ENCODE measurements around the gene MVB12B.

MVB12B gene

GRCh38 chr9:126431077-126431742, 104.6 kb downstream of the MVB12B start:
- DNase-seq (ENCODE audit: low spot score), result no peak

GRCh38 chr9:126432659-126433058, 106.0 kb downstream of the MVB12B start:
- no peak for DNase-seq (ENCODE audit: low spot score)

- DNase-seq (ENCODE audit: low spot score), result no peak
These were observed 108.5 kb downstream of the MVB12B start for GRCh38 chr9:126435105-126435504.

- no peak for DNase-seq (ENCODE audit: low spot score)
These were observed 109.0 kb downstream of the MVB12B start for GRCh38 chr9:126435626-126436025.

- DNase-seq (ENCODE audit: low spot score), result no peak
These were observed 110.1 kb downstream of the MVB12B start for GRCh38 chr9:126436545-126437267.

- no peak for DNase-seq (ENCODE audit: low spot score)
These were observed 110.6 kb downstream of the MVB12B start for GRCh38 chr9:126437268-126437666.

- no peak for DNase-seq (ENCODE audit: low spot score)
These were observed 111.1 kb downstream of the MVB12B start for GRCh38 chr9:126437701-126438100.

- no peak for DNase-seq (ENCODE audit: low spot score)
These were observed 112.2 kb downstream of the MVB12B start for GRCh38 chr9:126438741-126439401.

- no peak for DNase-seq (ENCODE audit: low spot score)
These were observed 112.8 kb downstream of the MVB12B start for GRCh38 chr9:126439402-126439765.

- DNase-seq (ENCODE audit: low spot score), result no peak
These were observed 113.4 kb downstream of the MVB12B start for GRCh38 chr9:126439883-126440653.

GRCh38 chr9:126440940-126441339, 114.3 kb downstream of the MVB12B start:
- DNase-seq (ENCODE audit: low spot score), result no peak

- no peak for DNase-seq (ENCODE audit: low spot score)
These were observed 116.0 kb downstream of the MVB12B start for GRCh38 chr9:126442636-126443035.

GRCh38 chr9:126443144-126443543, 116.5 kb downstream of the MVB12B start:
- DNase-seq (ENCODE audit: low spot score), result no peak

GRCh38 chr9:126448136-126448535, 121.5 kb downstream of the MVB12B start:
- no peak for DNase-seq (ENCODE audit: low spot score)

- no peak for DNase-seq (ENCODE audit: low spot score)
These were observed 122.4 kb downstream of the MVB12B start for GRCh38 chr9:126448865-126449577.

- DNase-seq (ENCODE audit: low spot score), result no peak
These were observed 123.4 kb downstream of the MVB12B start for GRCh38 chr9:126449725-126450667.

GRCh38 chr9:126450668-126451205, 124.1 kb downstream of the MVB12B start:
- DNase-seq (ENCODE audit: low spot score), result no peak

GRCh38 chr9:126451316-126451885, 124.8 kb downstream of the MVB12B start:
- DNase-seq (ENCODE audit: low spot score), result no peak

- no peak for DNase-seq (ENCODE audit: low spot score)
These were observed 125.5 kb downstream of the MVB12B start for GRCh38 chr9:126452106-126452505.
